ENCODE data around the gene KRTAP6-3.

DNA sequence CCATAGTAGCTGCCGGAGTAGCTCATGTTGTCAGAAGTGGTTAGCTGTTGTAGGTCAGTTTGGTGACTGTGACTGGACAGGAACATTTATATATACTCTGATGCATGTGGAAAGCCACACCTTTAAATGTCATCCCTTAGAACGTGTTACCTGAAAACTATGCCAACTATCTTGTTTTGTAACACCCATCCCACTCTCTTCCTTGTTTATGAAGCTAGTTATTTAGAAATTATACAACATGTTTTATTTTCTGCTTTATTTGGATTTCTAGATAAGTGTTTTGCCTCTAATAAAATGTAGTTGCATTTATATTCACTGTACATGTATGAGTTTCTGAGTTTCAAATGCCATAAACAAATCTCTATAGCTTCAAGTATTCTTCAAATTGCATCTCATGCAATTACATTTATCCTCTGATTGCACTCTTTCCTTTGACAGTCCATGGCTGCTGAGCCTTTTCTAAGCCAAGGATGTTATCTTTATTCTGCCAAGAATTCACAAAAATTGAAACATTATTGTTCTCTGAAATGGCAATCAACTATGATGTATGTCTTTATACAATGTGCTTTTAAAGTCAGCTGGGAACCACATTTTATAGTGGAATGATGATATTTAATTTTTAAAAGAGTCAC is 30.9 kb upstream of the KRTAP6-3 start, which contains the start of gene KRTAP19-7:
- TF ChIP-seq SP1 (IDR thresholded peaks at IDR 0.05) (no peak), SP1 (CRISPR knock-in tag; IDR thresholded peaks at IDR 0.05) (no peak), RAD21 (CRISPR knock-in tag; IDR thresholded peaks at IDR 0.05) (no peak), NFIC (IDR thresholded peaks at IDR 0.05; ENCODE audit: low read length) (no peak), BORCS8-MEF2B (CRISPR knock-in tag; IDR thresholded peaks at IDR 0.05) (no peak)
- TF ChIP-seq, protein P1, sequence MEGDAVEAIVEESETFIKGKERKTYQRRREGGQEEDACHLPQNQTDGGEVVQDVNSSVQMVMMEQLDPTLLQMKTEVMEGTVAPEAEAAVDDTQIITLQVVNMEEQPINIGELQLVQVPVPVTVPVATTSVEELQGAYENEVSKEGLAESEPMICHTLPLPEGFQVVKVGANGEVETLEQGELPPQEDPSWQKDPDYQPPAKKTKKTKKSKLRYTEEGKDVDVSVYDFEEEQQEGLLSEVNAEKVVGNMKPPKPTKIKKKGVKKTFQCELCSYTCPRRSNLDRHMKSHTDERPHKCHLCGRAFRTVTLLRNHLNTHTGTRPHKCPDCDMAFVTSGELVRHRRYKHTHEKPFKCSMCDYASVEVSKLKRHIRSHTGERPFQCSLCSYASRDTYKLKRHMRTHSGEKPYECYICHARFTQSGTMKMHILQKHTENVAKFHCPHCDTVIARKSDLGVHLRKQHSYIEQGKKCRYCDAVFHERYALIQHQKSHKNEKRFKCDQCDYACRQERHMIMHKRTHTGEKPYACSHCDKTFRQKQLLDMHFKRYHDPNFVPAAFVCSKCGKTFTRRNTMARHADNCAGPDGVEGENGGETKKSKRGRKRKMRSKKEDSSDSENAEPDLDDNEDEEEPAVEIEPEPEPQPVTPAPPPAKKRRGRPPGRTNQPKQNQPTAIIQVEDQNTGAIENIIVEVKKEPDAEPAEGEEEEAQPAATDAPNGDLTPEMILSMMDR (CRISPR knock-in tag; IDR thresholded peaks at IDR 0.05) = no peak
